ENCODE results near the gene MAMDC2.
"Not testable (repeated sequence)": the region's sequence is repeated elsewhere in the genome, so short reads cannot be mapped to it uniquely, and the experiment has no call there.

Gene MAMDC2

GRCh38 chr9:70036641-70037040 is 7.0 kb upstream of the MAMDC2 start:
- no peak for DNase-seq (ENCODE audit: low spot score)

GRCh38 chr9:70038171-70038621 is 5.5 kb upstream of the MAMDC2 start:
- DNase-seq (ENCODE audit: low spot score): not testable (repeated sequence)

- DNase-seq (ENCODE audit: low spot score): no peak
These were observed 3.2 kb upstream of the MAMDC2 start for GRCh38 chr9:70040376-70040903.

- DNase-seq (ENCODE audit: low spot score): no peak
These were observed 1.0 kb upstream of the MAMDC2 start for GRCh38 chr9:70042461-70043215.

GRCh38 chr9:70043285-70043684 is 363 bp upstream of the MAMDC2 start:
- DNase-seq (ENCODE audit: low spot score): no peak

GRCh38 chr9:70044490-70045307 is 1.1 kb downstream of the MAMDC2 start:
- DNase-seq (ENCODE audit: low spot score): no peak

GRCh38 chr9:70045452-70045851 is 1.8 kb downstream of the MAMDC2 start:
- DNase-seq (ENCODE audit: low spot score): no peak

GRCh38 chr9:70046274-70047070 is 2.8 kb downstream of the MAMDC2 start:
- no peak for DNase-seq (ENCODE audit: low spot score)

GRCh38 chr9:70049236-70049635 is 5.6 kb downstream of the MAMDC2 start:
- DNase-seq (ENCODE audit: low spot score): no peak

GRCh38 chr9:70049672-70050271 is 6.1 kb downstream of the MAMDC2 start:
- no peak for DNase-seq (ENCODE audit: low spot score)

- no peak for DNase-seq (ENCODE audit: low spot score)
These were observed 9.1 kb downstream of the MAMDC2 start for GRCh38 chr9:70052768-70053167.

- no peak for DNase-seq (ENCODE audit: low spot score)
These were observed 10.2 kb downstream of the MAMDC2 start for GRCh38 chr9:70053864-70054263.

GRCh38 chr9:70054521-70054920 is 10.9 kb downstream of the MAMDC2 start:
- no peak for DNase-seq (ENCODE audit: low spot score)

- DNase-seq (ENCODE audit: low spot score): no peak
These were observed 12.0 kb downstream of the MAMDC2 start for GRCh38 chr9:70055406-70056210.

GRCh38 chr9:70056211-70056944 is 12.7 kb downstream of the MAMDC2 start:
- DNase-seq (ENCODE audit: low spot score): no peak

GRCh38 chr9:70058569-70059116 is 15.0 kb downstream of the MAMDC2 start:
- no peak for DNase-seq (ENCODE audit: low spot score)

- DNase-seq (ENCODE audit: low spot score): no peak
These were observed 16.7 kb downstream of the MAMDC2 start for GRCh38 chr9:70060148-70060882.

GRCh38 chr9:70060883-70061507 is 17.3 kb downstream of the MAMDC2 start:
- no peak for DNase-seq (ENCODE audit: low spot score)

GRCh38 chr9:70061776-70062175 is 18.1 kb downstream of the MAMDC2 start:
- no peak for DNase-seq (ENCODE audit: low spot score)
